ENCODE measurements around the gene SP140L.
"Not testable (repeated sequence)": the region's sequence is repeated elsewhere in the genome, so short reads cannot be mapped to it uniquely, and the experiment has no call there.

The SP140L gene

DNA sequence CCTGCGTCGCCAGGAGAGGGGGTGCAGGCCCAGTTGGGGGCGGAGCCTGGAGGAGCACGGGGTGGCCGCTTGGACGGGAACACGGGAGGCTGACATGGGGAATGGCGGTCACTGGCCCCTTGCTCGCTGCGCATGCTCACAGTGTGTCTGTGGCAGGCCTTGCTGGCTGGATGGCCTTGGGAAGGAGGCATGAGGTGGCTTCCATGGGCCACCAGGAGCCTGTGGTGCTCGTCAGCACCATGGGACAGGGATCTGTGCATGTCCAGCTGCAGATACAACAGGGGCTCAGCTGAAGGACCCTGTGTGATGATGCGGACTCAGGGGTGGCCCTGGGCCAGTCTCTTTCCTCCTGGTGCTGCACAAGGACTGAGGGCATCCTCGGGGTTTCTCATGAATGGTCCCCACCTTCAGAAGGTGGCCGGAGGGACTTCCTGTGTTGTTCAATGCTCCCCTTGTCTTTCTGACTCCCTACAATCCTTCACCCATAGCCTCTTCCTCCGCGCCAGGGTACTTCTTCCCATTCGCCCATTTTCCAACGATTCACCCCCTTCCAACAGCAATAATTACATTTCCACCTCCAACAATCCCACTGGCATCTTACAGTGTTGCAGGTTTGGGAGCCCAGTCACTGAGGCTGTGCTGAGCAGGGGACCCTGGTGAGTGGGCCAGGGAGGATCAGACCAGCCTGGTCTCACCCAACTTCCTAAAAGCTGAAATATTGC is 3.4 kb upstream of the SP140L start:
- no peak for DNase-seq (ENCODE audit: low read depth in 2 of 2)

DNA sequence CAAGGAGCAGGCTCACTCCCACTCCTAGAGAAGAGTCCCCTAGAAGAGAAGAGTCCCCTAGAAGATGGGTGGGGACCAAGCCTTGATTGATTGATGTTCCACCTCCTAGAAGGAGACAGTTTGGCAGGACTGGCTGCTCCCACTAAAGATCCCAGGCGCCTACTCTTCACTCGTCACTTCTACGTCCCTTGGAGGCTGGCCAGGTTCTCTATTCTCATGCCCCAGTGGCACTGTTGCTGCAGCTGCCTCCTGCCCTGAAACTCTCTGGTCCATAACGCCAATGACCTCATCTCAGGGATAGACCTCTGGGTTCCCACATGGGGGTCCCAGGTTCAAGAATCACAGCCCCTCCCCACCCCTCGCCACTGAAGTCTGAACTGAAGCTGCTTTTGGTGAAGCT is 2.5 kb upstream of the SP140L start:
- no peak for DNase-seq (ENCODE audit: low read depth in 2 of 2)

DNA sequence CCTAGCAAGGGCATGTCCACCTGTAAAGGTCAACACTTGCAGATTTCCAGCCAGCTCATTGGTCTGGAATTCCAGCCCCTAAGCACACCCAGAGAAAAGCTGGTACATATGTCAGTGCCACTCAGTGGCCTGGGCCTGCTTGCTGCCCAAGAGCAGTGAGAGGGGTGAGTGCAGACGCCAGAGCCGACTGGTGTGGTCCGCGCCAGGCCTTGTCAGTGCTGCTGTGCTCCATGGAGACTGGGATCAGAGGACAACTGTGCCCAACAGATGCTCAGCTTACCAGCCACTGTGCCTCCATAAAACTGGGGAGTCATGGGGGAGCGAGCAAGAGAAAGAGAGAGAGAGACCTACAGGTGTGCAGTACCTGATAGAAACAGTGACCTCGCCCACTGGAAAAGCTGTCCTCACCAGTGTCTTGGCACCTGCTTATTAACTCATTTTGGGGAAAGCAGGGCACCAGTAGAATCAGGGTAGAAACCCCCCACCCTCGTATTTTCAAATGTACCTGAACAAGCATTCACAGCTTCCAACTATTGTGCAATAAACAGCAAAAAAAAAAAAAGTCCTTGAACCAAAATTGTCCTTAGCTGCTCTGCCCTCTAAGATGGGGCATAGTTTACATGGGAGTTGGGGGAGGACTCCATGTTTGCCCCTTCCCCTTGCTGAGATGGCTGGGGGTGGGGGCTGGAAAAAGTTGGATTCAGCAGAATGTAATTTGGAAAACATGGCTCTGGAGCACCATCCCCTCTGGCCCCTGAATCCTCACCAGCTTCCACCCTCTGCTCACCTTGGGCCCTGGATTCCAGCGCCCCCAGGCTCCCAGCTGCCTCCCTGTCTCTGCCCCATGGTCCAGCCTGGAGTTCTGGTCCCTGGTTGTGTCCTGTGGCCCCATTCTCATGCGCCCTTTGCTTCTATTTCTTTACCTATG is 1.4 kb upstream of the SP140L start:
- DNase-seq (ENCODE audit: low read depth in 2 of 2), result no peak

- no peak for DNase-seq (ENCODE audit: low read depth in 2 of 2)
Observed at GRCh38 chr2:230327418-230328154, 593 bp downstream of the SP140L start.

DNA sequence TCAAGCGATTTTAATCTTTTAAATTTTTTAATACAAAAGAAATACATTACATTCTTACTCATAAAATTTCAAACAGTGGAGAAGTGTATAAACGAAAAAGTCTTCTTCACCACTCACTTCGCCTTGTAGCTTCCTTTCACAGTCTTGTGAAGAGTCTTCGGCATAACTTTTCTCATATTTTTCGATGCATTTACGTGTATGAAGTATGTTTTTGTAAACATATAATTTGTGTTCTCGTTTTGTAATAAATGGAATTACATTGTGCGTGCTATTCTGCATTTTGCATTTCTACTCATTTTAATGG is 1.1 kb downstream of the SP140L start:
- DNase-seq (ENCODE audit: low read depth in 2 of 2), result no peak

- no peak for DNase-seq (ENCODE audit: low read depth in 2 of 2)
Observed at GRCh38 chr2:230329946-230330605, 3.1 kb downstream of the SP140L start.

- no peak for DNase-seq (ENCODE audit: low read depth in 2 of 2)
Observed at GRCh38 chr2:230330725-230331124, 3.7 kb downstream of the SP140L start.

DNA sequence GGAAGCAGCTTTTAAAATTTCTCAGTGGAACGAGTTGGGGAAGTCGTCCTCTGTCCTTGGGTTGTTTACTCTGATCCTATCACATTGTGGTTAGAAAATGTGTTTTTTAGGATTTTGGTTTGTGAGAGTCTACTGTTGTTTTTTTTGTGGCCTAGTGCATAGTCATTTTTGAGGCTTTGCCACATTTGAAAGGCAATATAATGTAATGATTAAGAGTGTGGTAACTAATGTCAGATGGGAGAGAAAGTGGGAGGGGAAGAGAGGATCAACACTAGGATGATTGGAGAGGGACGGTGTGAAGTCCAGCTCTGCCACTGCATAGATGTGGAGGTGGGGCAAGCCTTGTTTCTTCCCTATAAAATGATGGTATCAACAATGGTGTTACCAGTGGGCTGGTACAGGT is 8.5 kb downstream of the SP140L start:
- DNase-seq (ENCODE audit: low read depth in 2 of 2), result no peak

DNA sequence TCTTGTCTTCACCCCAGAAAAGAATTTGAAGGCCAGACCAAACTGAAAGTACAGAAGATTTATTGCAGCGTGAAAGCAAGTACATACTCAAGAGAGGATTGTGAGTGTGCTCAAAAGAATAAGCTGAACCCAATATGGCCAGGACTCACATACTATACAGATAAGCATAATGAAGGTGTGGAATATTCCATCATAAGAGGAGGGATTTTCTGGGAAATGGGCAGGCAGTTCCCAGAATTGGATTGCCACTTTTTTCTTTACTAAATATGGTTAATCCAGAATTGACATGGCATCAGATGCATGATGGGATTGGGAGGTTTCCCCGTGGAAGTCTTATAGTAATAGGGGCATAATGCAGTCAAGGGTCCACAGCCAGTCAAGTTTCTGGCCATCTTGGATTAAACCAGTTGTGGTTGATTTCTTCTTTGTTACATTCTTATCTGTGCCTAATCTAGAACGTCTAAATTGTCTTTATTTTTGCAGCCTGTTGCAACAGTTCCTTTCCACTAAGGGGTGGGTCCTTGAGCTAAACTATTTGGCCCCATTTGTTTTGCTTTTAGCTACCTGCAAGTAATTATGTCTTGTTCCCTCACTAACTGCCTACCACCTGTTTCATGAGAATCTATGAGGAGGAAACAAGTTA is 9.0 kb downstream of the SP140L start:
- no peak for DNase-seq (ENCODE audit: low read depth in 2 of 2)

GRCh38 chr2:230341936-230342528 is 15.0 kb downstream of the SP140L start:
- DNase-seq (ENCODE audit: low read depth in 2 of 2), result not testable (repeated sequence)

- DNase-seq (ENCODE audit: low read depth in 2 of 2), result not testable (repeated sequence)
Observed at GRCh38 chr2:230343041-230343624, 16.1 kb downstream of the SP140L start.

DNA sequence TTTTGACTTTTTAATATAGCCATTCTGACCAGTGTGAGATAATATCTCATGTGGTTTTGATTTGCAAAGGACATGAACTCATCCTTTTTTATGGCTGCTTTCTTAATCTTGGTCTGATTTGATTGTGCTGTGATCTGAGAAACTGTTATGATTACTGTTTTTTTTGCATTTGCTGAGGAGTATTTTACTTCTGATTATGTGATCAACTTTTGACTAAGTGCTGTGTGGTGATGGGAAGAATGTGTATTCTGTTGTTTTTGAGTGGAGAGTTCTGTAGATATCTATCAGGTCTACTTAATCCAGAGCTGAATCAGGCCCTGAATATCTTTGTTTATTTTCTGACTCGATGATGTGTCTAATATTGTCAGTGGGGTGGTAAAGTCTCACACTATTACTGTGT is 16.8 kb downstream of the SP140L start:
- no peak for DNase-seq (ENCODE audit: low read depth in 2 of 2)

DNA sequence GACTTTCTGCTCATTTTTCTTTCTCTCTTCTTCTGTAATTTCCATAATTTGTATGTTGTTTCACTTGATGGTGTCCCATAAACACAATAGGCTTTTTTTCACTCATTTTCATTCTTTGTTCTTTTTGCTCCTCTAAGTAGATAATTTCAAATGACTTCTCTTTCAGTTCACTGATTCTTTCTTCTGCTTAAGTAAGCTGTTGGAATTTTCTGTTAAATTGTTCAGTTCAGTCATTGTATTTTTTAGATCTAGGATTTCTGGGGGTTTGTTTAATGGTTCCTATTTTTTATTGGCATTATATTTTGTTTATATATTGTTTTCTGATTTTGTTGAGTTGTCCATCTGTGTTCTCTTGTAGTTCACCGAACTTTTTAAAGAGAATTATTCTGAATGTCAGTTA is 19.5 kb downstream of the SP140L start:
- no peak for DNase-seq (ENCODE audit: low read depth in 2 of 2)

DNA sequence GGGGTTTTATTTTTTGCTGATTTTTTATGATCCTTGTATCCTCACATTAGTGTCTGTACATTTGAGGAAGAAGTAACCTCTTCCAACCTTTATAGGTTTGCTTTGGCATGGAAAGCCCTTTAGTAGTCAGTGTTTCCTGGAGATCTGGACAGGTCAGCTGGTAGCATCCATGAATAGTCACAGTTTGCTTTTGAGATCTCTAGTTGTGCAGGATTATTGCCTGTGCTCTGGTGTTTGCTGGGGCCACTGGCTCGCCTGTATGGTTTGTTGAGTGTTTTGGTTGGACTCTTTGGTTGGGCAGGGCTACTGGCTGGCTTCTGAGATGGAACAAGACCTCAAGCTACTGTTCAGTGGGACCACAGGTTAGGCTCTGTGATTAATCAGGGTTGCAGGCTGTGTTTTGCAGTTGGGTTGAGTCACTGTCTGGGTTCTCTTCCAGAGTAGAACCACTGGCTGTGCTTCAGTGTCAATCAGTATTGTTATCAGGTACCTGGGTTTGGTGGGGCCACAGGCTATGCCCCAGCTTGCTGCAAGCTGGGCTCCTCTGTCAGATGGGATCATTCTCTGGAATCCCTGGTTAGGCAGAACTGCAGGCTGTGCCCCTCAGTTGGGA is 20.0 kb downstream of the SP140L start:
- no peak for DNase-seq (ENCODE audit: low read depth in 2 of 2)

GRCh38 chr2:230347659-230348305 is 20.8 kb downstream of the SP140L start:
- no peak for DNase-seq (ENCODE audit: low read depth in 2 of 2)

- no peak for DNase-seq (ENCODE audit: low read depth in 2 of 2)
Observed at GRCh38 chr2:230348787-230349186, 21.8 kb downstream of the SP140L start.

GRCh38 chr2:230356084-230356483 is 29.1 kb downstream of the SP140L start:
- no peak for DNase-seq (ENCODE audit: low read depth in 2 of 2)

- no peak for DNase-seq (ENCODE audit: low read depth in 2 of 2)
Observed at GRCh38 chr2:230358305-230358704, 31.3 kb downstream of the SP140L start.

DNA sequence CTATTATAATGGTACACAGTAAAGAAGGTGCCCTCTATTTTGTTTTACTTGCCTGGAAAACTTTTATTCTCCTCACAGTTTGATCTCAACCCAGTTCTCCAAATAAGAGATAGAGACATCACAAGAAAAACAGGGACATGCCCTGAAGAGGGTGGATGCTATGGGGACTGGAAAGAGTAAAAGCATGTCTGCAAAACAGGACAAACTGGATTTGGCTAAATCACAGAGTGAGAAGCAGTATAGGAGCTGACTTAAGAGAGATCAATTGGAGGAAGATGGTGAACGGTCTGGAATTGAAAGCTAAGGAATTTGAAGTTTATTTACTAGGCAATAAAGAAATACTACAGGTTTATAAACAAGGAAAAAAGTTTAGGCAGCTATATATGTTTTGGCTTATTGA is 33.0 kb downstream of the SP140L start:
- DNase-seq (ENCODE audit: low read depth in 2 of 2), result no peak
